SK-N-SH treated with all-trans-retinoic acid at 6 μM for 48 hours (cell line): Measurements from ENCODE around the gene DMRTB1.

Source experiments
- ARNTL ChIP-seq: fragments of 450-650 bp; formaldehyde crosslinking; IDR thresholded peaks from 2 replicates; pipeline ENCODE4 v1.5.0; 2020; ENCODE audit warnings: low read depth, mild to moderate bottlenecking, moderate library complexity, borderline replicate concordance
- BACH2 ChIP-seq: fragments of 250-450 bp; sonication (Bioruptor Pico); IDR thresholded peaks from 2 replicates; pipeline ENCODE4 v1.9.0; 2021; ENCODE audit warnings: mild to moderate bottlenecking, borderline replicate concordance
- RARB ChIP-seq: fragments of 250-450 bp; sonication (Bioruptor Pico); IDR thresholded peaks from 2 replicates; pipeline ENCODE4 v1.8.0; 2021; ENCODE audit warnings: mild to moderate bottlenecking, moderate library complexity
- SNAI2 ChIP-seq: fragments of 250-450 bp; sonication (Bioruptor Pico); IDR thresholded peaks from 2 replicates; pipeline ENCODE4 v1.5.0; 2020; ENCODE audit warnings: mild to moderate bottlenecking, moderate library complexity
- TOX ChIP-seq: fragments of 250-450 bp; sonication (Bioruptor Pico); IDR thresholded peaks from 2 replicates; pipeline ENCODE4 v1.8.0; 2021; ENCODE audit warnings: mild to moderate bottlenecking, moderate library complexity, borderline replicate concordance
- ZC3H10 ChIP-seq: fragments of 250-450 bp; sonication (Bioruptor Pico); IDR thresholded peaks from 2 replicates; pipeline ENCODE4 v1.5.1; 2021; ENCODE audit warnings: mild to moderate bottlenecking, moderate library complexity
- ZFP3 ChIP-seq: fragments of 250-450 bp; sonication (Bioruptor Pico); IDR thresholded peaks from 2 replicates; pipeline ENCODE4 v1.5.0; 2020; ENCODE audit warnings: mild to moderate bottlenecking, moderate library complexity
- TF ChIP-seq, protein P1 (sequence below): fragments of 250-450 bp; sonication (Bioruptor Pico); IDR thresholded peaks from 2 replicates; pipeline ENCODE4 v1.8.0; 2020; ENCODE audit warnings: mild to moderate bottlenecking, moderate library complexity, borderline replicate concordance
- TF ChIP-seq, protein P2 (sequence below): fragments of 250-450 bp; sonication (Bioruptor Pico); IDR thresholded peaks from 2 replicates; pipeline ENCODE4 v1.5.1; 2020; ENCODE audit warnings: low read depth, mild to moderate bottlenecking, moderate library complexity

- TF ChIP-seq ZC3H10 = no peak
- TF ChIP-seq SNAI2 = no peak
- TF ChIP-seq, protein P1, sequence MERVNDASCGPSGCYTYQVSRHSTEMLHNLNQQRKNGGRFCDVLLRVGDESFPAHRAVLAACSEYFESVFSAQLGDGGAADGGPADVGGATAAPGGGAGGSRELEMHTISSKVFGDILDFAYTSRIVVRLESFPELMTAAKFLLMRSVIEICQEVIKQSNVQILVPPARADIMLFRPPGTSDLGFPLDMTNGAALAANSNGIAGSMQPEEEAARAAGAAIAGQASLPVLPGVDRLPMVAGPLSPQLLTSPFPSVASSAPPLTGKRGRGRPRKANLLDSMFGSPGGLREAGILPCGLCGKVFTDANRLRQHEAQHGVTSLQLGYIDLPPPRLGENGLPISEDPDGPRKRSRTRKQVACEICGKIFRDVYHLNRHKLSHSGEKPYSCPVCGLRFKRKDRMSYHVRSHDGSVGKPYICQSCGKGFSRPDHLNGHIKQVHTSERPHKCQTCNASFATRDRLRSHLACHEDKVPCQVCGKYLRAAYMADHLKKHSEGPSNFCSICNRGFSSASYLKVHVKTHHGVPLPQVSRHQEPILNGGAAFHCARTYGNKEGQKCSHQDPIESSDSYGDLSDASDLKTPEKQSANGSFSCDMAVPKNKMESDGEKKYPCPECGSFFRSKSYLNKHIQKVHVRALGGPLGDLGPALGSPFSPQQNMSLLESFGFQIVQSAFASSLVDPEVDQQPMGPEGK (CRISPR knock-in tag) = no peak
- TF ChIP-seq ARNTL (CRISPR knock-in tag) = no peak
- no peak for TF ChIP-seq BACH2 (CRISPR knock-in tag)
- TF ChIP-seq, protein P2, sequence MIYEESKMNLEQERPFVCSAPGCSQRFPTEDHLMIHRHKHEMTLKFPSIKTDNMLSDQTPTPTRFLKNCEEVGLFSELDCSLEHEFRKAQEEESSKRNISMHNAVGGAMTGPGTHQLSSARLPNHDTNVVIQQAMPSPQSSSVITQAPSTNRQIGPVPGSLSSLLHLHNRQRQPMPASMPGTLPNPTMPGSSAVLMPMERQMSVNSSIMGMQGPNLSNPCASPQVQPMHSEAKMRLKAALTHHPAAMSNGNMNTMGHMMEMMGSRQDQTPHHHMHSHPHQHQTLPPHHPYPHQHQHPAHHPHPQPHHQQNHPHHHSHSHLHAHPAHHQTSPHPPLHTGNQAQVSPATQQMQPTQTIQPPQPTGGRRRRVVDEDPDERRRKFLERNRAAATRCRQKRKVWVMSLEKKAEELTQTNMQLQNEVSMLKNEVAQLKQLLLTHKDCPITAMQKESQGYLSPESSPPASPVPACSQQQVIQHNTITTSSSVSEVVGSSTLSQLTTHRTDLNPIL (CRISPR knock-in tag) = no peak
- TF ChIP-seq RARB (CRISPR knock-in tag) = no peak
- TF ChIP-seq ZFP3 = no peak
- no peak for TF ChIP-seq TOX (CRISPR knock-in tag)
Measured at GRCh38 chr1:53411541-53412152, 47.6 kb upstream of the DMRTB1 start.
